Fibroblast of lung (primary cell): Measurements from ENCODE around the gene MSLN.

Experiments
- EZH2 ChIP-seq: IDR thresholded peaks from 2 replicates; pipeline ENCODE4 v1.5.1; 2012; ENCODE audit warnings: low read length, control low read depth, mild to moderate bottlenecking; ENCODE audit errors: missing control alignments
- TF ChIP-seq, protein P1 (sequence below), 2 donors: IDR thresholded peaks in 1 of 2; conservative IDR thresholded peaks in 1 of 2; 1 replicate in 1 of 2; 2 replicates in 1 of 2; pipeline ENCODE4 v1.5.1; 2011 to 2012; ENCODE audit warnings: low read length in 2 of 2, control low read depth in 1 of 2, inconsistent platforms in 1 of 2, low read depth in 1 of 2, mild to moderate bottlenecking in 1 of 2

DNA sequence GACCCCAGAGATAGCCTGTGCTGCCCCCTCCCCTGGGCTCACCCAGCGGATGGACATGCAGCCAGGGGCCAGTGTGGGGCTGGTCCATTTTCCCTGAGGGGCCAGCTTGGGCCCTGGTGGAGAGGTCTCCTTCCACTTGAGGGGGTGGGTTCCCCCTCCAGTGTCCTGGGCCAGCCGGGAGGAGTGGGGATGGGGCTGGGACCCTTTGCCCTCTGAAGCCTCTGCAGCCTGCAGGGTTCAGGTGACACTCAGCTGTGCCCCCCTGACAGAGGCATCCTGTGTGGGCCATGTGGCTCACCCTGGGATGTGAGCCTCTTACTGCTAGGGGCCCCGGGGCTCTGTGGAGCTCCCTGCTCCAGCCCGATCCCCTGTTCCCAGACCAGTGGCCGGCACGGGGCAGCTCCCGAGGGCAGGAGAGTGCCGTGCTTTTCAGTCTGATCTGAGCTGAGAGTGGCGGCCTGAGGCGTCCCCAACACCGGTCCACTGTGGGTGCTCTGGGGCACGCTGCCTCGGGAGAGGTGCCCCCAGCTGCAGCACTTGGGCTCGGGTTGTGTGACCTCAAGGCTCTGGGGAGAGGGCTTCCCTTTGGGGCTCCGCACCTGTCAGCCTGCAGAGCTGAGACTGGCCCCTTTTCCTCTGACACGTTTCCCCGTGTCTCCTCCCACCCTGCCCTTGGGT lies 40.4 kb downstream of the MSLN start:
- TF ChIP-seq, protein P1, sequence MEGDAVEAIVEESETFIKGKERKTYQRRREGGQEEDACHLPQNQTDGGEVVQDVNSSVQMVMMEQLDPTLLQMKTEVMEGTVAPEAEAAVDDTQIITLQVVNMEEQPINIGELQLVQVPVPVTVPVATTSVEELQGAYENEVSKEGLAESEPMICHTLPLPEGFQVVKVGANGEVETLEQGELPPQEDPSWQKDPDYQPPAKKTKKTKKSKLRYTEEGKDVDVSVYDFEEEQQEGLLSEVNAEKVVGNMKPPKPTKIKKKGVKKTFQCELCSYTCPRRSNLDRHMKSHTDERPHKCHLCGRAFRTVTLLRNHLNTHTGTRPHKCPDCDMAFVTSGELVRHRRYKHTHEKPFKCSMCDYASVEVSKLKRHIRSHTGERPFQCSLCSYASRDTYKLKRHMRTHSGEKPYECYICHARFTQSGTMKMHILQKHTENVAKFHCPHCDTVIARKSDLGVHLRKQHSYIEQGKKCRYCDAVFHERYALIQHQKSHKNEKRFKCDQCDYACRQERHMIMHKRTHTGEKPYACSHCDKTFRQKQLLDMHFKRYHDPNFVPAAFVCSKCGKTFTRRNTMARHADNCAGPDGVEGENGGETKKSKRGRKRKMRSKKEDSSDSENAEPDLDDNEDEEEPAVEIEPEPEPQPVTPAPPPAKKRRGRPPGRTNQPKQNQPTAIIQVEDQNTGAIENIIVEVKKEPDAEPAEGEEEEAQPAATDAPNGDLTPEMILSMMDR (conservative IDR thresholded peaks at IDR 0.05 in 1 of 2, IDR thresholded peaks at IDR 0.05 in 1 of 2; ENCODE audit: low read depth in 1 of 2, low read length in 2 of 2), result no peak
- TF ChIP-seq EZH2, result peak; percentile 81
